ENCODE measurements around the gene DNAJC1.

DNA sequence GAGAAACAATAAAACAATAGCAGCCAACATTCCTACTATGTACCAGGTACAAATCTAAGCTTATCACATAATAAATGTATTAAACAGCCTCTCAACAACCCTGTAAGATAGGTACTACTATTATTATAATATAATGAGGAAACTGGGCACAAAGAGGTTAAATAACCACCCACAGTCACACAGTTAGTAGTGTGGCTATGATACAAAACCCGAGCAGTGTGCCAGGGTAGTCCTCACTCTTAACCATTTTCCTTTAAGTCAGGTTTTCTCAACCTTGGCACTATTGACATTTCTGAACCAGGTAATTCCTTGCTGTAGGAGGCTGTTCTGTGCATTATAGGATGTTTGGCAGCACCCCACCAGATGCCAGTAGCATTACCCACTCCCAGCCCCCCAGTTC is 48.8 kb downstream of the DNAJC1 start:
- TF ChIP-seq, protein P1, sequence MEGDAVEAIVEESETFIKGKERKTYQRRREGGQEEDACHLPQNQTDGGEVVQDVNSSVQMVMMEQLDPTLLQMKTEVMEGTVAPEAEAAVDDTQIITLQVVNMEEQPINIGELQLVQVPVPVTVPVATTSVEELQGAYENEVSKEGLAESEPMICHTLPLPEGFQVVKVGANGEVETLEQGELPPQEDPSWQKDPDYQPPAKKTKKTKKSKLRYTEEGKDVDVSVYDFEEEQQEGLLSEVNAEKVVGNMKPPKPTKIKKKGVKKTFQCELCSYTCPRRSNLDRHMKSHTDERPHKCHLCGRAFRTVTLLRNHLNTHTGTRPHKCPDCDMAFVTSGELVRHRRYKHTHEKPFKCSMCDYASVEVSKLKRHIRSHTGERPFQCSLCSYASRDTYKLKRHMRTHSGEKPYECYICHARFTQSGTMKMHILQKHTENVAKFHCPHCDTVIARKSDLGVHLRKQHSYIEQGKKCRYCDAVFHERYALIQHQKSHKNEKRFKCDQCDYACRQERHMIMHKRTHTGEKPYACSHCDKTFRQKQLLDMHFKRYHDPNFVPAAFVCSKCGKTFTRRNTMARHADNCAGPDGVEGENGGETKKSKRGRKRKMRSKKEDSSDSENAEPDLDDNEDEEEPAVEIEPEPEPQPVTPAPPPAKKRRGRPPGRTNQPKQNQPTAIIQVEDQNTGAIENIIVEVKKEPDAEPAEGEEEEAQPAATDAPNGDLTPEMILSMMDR (IDR thresholded peaks at IDR 0.05): no peak
- TF ChIP-seq POLR2AphosphoS5 (IDR thresholded peaks at IDR 0.05; ENCODE audit: insufficient read depth in 1 of 2, low read depth in 1 of 2) (no peak), POLR2A (IDR thresholded peaks at IDR 0.05) (no peak)

All from vagina (tissue), 2 donors.